ENCODE data around the gene TACC2.
"Not testable (repeated sequence)": the region's sequence is repeated elsewhere in the genome, so short reads cannot be mapped to it uniquely, and the experiment has no call there.

Gene TACC2

GRCh38 chr10:122096705-122097104, 107.7 kb downstream of the TACC2 start:
- DNase-seq = no peak

GRCh38 chr10:122097935-122098334, 109.0 kb downstream of the TACC2 start:
- DNase-seq = no peak

GRCh38 chr10:122098924-122099323, 110.0 kb downstream of the TACC2 start:
- no peak for DNase-seq

- no peak for DNase-seq
Observed at GRCh38 chr10:122099562-122099961, 110.6 kb downstream of the TACC2 start.

- DNase-seq = no peak
Observed at GRCh38 chr10:122102146-122102868, 113.3 kb downstream of the TACC2 start.

GRCh38 chr10:122102869-122103525, 114.0 kb downstream of the TACC2 start:
- DNase-seq = no peak

GRCh38 chr10:122103592-122103991, 114.6 kb downstream of the TACC2 start:
- no peak for DNase-seq

GRCh38 chr10:122108786-122109185, 119.8 kb downstream of the TACC2 start:
- DNase-seq = not testable (repeated sequence)

GRCh38 chr10:122112021-122112616, 123.2 kb downstream of the TACC2 start:
- DNase-seq = no peak

GRCh38 chr10:122112625-122113160, 123.7 kb downstream of the TACC2 start:
- DNase-seq = no peak

- no peak for DNase-seq
Observed at GRCh38 chr10:122113161-122113944, 124.4 kb downstream of the TACC2 start.

GRCh38 chr10:122113945-122114747, 125.2 kb downstream of the TACC2 start:
- no peak for DNase-seq

GRCh38 chr10:122115874-122116273, 126.9 kb downstream of the TACC2 start:
- DNase-seq = no peak

GRCh38 chr10:122116331-122116730, 127.4 kb downstream of the TACC2 start:
- no peak for DNase-seq

GRCh38 chr10:122117475-122117874, 128.5 kb downstream of the TACC2 start:
- no peak for DNase-seq

- DNase-seq = no peak
Observed at GRCh38 chr10:122120008-122120744, 131.2 kb downstream of the TACC2 start.

GRCh38 chr10:122121059-122121458, 132.1 kb downstream of the TACC2 start:
- no peak for DNase-seq

GRCh38 chr10:122122493-122122892, 133.5 kb downstream of the TACC2 start:
- no peak for DNase-seq

GRCh38 chr10:122123186-122123585, 134.2 kb downstream of the TACC2 start:
- DNase-seq = no peak

- DNase-seq = no peak
Observed at GRCh38 chr10:122124342-122124741, 135.4 kb downstream of the TACC2 start.

- DNase-seq = no peak
Observed at GRCh38 chr10:122124808-122125207, 135.8 kb downstream of the TACC2 start.

Measured in activated CD4-positive, CD25-positive, alpha-beta regulatory T cell treated with anti-CD3 and anti-CD28 coated beads, Interleukin-2, amount 50 U/mL, for 72 hours (primary cell).